GM12878 (cell line): Measurements from ENCODE around the gene CD53. TPM values are rescaled to one million over a fixed set of nuclear protein-coding genes. Genes with fewer than 3 reads are reported as not detected.

Source experiments
- ATAC-seq: fragments of 200-7000 bp; cut with Tn5 transposase; 3 replicates; pipeline ENCODE4 v1.9.1; 2020; ENCODE audit warnings: mild to moderate bottlenecking, moderate library complexity
- BruUV-seq: library from RNA; stranded (reverse); fragments of 400-500 nt; replicated peaks from 2 replicates; lab custom pipeline; 2021; lab: Mats Ljungman, UMichigan
- CTCF ChIA-PET: fragments of 300-600 bp; sonication (Branson Sonifier 250); formaldehyde crosslinking; extraction: SDS; loops from one replicate; lab custom pipeline; 2021; ENCODE audit warnings: inconsistent platforms; lab: Yijun Ruan, JAX
- POLR2A ChIA-PET: fragments of 350-600 bp; formaldehyde crosslinking; extraction: SDS; loops from one replicate; lab custom pipeline; 2021; ENCODE audit warnings: inconsistent platforms; lab: Charles Lee
- RAD21 ChIA-PET: fragments of 300-600 bp; sonication (Branson Sonifier 250); formaldehyde crosslinking; loops from one replicate; lab custom pipeline; 2023; ENCODE audit warnings: antibody characterized with exemption; ENCODE audit not compliant: unreplicated experiment; lab: Charles Lee
- SMC1A ChIA-PET: fragments of 300-600 bp; sonication (Branson Sonifier 250); formaldehyde crosslinking; loops from one replicate; lab custom pipeline; 2023; ENCODE audit not compliant: unreplicated experiment, uncharacterized antibody; lab: Charles Lee
- DNase-seq: peaks from one replicate; pipeline ENCODE4 v3.0.0-alpha.2; 2011; ENCODE audit warnings: low read depth, low spot score
- FAIRE-seq: peaks from 3 replicates; lab custom pipeline; 2011; peaks lifted over from hg19 to GRCh38; lab: Jason Lieb, UNC
- H2AFZ ChIP-seq: 2 replicates; pipeline ENCODE4 v1.6.0; 2011; ENCODE audit warnings: low read depth, low read length, control low read depth; ENCODE audit not compliant: control insufficient read depth
- H3K27ac ChIP-seq: 2 replicates; pipeline ENCODE4 v1.5.1; 2011; ENCODE audit warnings: control low read depth; ENCODE audit not compliant: control insufficient read depth, insufficient read depth
- H3K27me3 ChIP-seq, 2 experiments: replicated peaks in 1 of 2; 2 replicates each; pipeline versions ENCODE4 v1.6.0 to v1.6.1; 2011; ENCODE audit warnings: low read length in 1 of 2; ENCODE audit not compliant: control insufficient read depth in 2 of 2, insufficient read depth in 2 of 2
- H3K36me3 ChIP-seq, 2 experiments: 2 replicates each; pipeline ENCODE4 v1.5.1; 2011; ENCODE audit warnings: low read length in 1 of 2; ENCODE audit not compliant: control insufficient read depth in 2 of 2, insufficient read depth in 2 of 2
- H3K4me1 ChIP-seq: 2 replicates; pipeline ENCODE4 v1.6.1; 2011; ENCODE audit warnings: mild to moderate bottlenecking, low read length, moderate library complexity, mixed read lengths; ENCODE audit not compliant: control insufficient read depth, insufficient read depth
- H3K4me2 ChIP-seq: 2 replicates; pipeline ENCODE4 v1.6.0; 2011; ENCODE audit warnings: control low read depth; ENCODE audit not compliant: control insufficient read depth, insufficient read depth
- H3K4me3 ChIP-seq: fragments of 200-600 bp; sonication (generic); 2 replicates; pipeline ENCODE4 v1.5.1; 2016
- H3K79me2 ChIP-seq: 2 replicates; pipeline ENCODE4 v1.6.0; 2011; ENCODE audit warnings: low read length; ENCODE audit not compliant: control insufficient read depth, insufficient read depth
- H3K9ac ChIP-seq: 2 replicates; pipeline ENCODE4 v1.8.0; 2011; ENCODE audit warnings: low read length, control low read depth, mixed read lengths; ENCODE audit not compliant: control insufficient read depth, insufficient read depth
- H3K9me3 ChIP-seq: replicated peaks from 3 replicates; pipeline ENCODE4 v1.5.1; 2011; ENCODE audit warnings: mild to moderate bottlenecking, low read length; ENCODE audit not compliant: control insufficient read depth, insufficient read depth
- H4K20me1 ChIP-seq: 2 replicates; pipeline ENCODE4 v1.6.0; 2011; ENCODE audit not compliant: control insufficient read depth, insufficient read depth
- BHLHE40 ChIP-seq, 2 experiments: fragments of 450-650 bp in 1 of 2; IDR thresholded peaks; 2 replicates each; pipeline ENCODE4 v1.6.1; 2011 to 2017; ENCODE audit warnings: low read depth in 2 of 2, borderline replicate concordance in 1 of 2, improper control_type of control experiment in 1 of 2, low read length in 1 of 2, mild to moderate bottlenecking in 1 of 2
- DPF2 ChIP-seq: fragments of 450-650 bp; IDR thresholded peaks from 2 replicates; pipeline ENCODE4 v1.6.1; 2017; ENCODE audit warnings: mild to moderate bottlenecking
- E4F1 ChIP-seq: fragments of 450-650 bp; IDR thresholded peaks from 2 replicates; pipeline ENCODE4 v1.6.1; 2018; ENCODE audit warnings: borderline replicate concordance, mild to moderate bottlenecking; ENCODE audit not compliant: partially characterized antibody
- FOS ChIP-seq: IDR thresholded peaks from 3 replicates; pipeline ENCODE4 v1.6.1; 2011; ENCODE audit warnings: borderline replicate concordance; ENCODE audit not compliant: insufficient read length; ENCODE audit errors: extremely low read depth
- FOXK2 ChIP-seq: fragments of 450-650 bp; IDR thresholded peaks from 2 replicates; pipeline ENCODE4 v1.6.1; 2017; ENCODE audit warnings: mild to moderate bottlenecking, moderate library complexity
- IRF4 ChIP-seq: IDR thresholded peaks from 2 replicates; pipeline ENCODE4 v1.6.1; 2011; ENCODE audit warnings: low read depth, low read length
- JUND ChIP-seq: IDR thresholded peaks from 2 replicates; pipeline ENCODE4 v1.6.1; 2012; ENCODE audit warnings: low read depth, mild to moderate bottlenecking, low read length, improper control_type of control experiment, moderate library complexity
- LARP7 ChIP-seq: fragments of 450-650 bp; IDR thresholded peaks from 2 replicates; pipeline ENCODE4 v1.6.1; 2017; ENCODE audit warnings: mild to moderate bottlenecking
- NFIC ChIP-seq: IDR thresholded peaks from 2 replicates; pipeline ENCODE4 v1.6.1; 2012; ENCODE audit warnings: low read depth, mild to moderate bottlenecking, inconsistent platforms, low read length, moderate library complexity
- PML ChIP-seq: IDR thresholded peaks from 2 replicates; pipeline ENCODE4 v1.6.1; 2012; ENCODE audit warnings: low read length, inconsistent platforms
- RFX5 ChIP-seq: IDR thresholded peaks from 2 replicates; pipeline ENCODE4 v1.6.1; 2011; ENCODE audit warnings: low read depth, low read length, improper control_type of control experiment
- SMARCA5 ChIP-seq: fragments of 450-650 bp; IDR thresholded peaks from 2 replicates; pipeline ENCODE4 v1.6.1; 2017; ENCODE audit warnings: mild to moderate bottlenecking
- SMC3 ChIP-seq: IDR thresholded peaks from 2 replicates; pipeline ENCODE4 v1.6.1; 2011; ENCODE audit warnings: low read length, improper control_type of control experiment, borderline replicate concordance
- STAT1 ChIP-seq: fragments of 450-650 bp; conservative IDR thresholded peaks from 2 replicates; pipeline ENCODE4 v1.6.1; 2014; ENCODE audit warnings: antibody characterized with exemption, mild to moderate bottlenecking
- TBL1XR1 ChIP-seq: IDR thresholded peaks from 2 replicates; pipeline ENCODE4 v1.6.1; 2012; ENCODE audit warnings: low read depth, low read length, improper control_type of control experiment
- TCF12 ChIP-seq: IDR thresholded peaks from 2 replicates; pipeline ENCODE4 v1.6.1; 2011; ENCODE audit warnings: low read depth, mild to moderate bottlenecking, low read length
- WRNIP1 ChIP-seq: IDR thresholded peaks from 2 replicates; pipeline ENCODE4 v1.6.1; 2011; ENCODE audit warnings: low read depth, low read length, improper control_type of control experiment, borderline replicate concordance
- YY1 ChIP-seq: IDR thresholded peaks from 2 replicates; pipeline ENCODE4 v1.6.1; 2011; ENCODE audit warnings: low read depth, mild to moderate bottlenecking, low read length
- ZNF217 ChIP-seq: fragments of 450-650 bp; IDR thresholded peaks from 2 replicates; pipeline ENCODE4 v1.6.1; 2017; ENCODE audit warnings: antibody characterized with exemption, mild to moderate bottlenecking
- ZNF24 ChIP-seq: fragments of 450-650 bp; IDR thresholded peaks from 2 replicates; pipeline ENCODE4 v1.6.1; 2017; ENCODE audit warnings: antibody characterized with exemption, mild to moderate bottlenecking
- WGBS: methylation state at CpG from one replicate; pipeline ENCODE4 v1.1.6; 2016; ENCODE audit warnings: low lambda C conversion rate; ENCODE audit not compliant: insufficient replicate concordance, insufficient coverage; ENCODE audit errors: missing lambda C conversion rate; 5-methylcytosine and 5-hydroxymethylcytosine counted together
- in situ Hi-C: fragments of 300-500 bp; cut with MboI; formaldehyde crosslinking; loops from 9 replicates; pipeline ENCODE4 v1.14.3; 2018; ENCODE audit warnings: mixed read lengths
- intact Hi-C: fragments of 100-400 bp; cut with micrococcal nuclease; formaldehyde crosslinking; loops from one replicate; pipeline ENCODE4 v1.14.2; 2022; ENCODE audit not compliant: unreplicated experiment
- polyA plus RNA-seq, 11 experiments: library from polyadenylated mRNA; depleted of rRNA in 4 of 11; unstranded in 6 of 11; stranded (reverse) in 5 of 11; fragments of >200 nt; fragmentation: Nextera tagmentation in 4 of 11; fragmentation: Illumina TruSeq in 1 of 11; extraction: Ambion mirVana in 4 of 11; extraction: Trizol in 1 of 11; gene quantifications; 1 replicate in 1 of 11; 2 replicates in 10 of 11; pipeline versions ENCODE4 v1.2.1 to v1.2.3, GENCODE V29; 2011 to 2016; ENCODE audit warnings: inconsistent platforms in 2 of 11, missing spikeins in 2 of 11, low read depth in 1 of 11
- total RNA-seq, 4 experiments: library from RNA; depleted of rRNA in 3 of 4; stranded (reverse); fragments of >200 nt in 3 of 4; fragmentation: Illumina TruSeq in 1 of 4; extraction: Trizol in 1 of 4; gene quantifications; 2 replicates each; pipeline versions ENCODE4 v1.2.1 to v1.2.3, GENCODE V29; 2013 to 2021
- TF ChIP-seq, protein P1 (sequence below): fragments of 450-650 bp; IDR thresholded peaks from 2 replicates; pipeline ENCODE4 v1.6.1; 2017; ENCODE audit warnings: low read depth, mild to moderate bottlenecking, moderate library complexity

The CD53 gene
- total and polyA plus RNA-seq, 10 of the 15 experiments (the other 5 are each of a cell fraction or from before 2014, with no cell fraction given) = 350 to 1,389 (median 538) TPM

- Histone ChIP-seq H3K4me2 (peak overlapping the region; percentile 77), H3K4me1 (peaks cover 11% of the 10 kb centered on the region), H3K9ac (peak overlapping the region; percentile 89), H2AFZ (no peak overlapping the region), H3K27ac (peak overlapping the region; percentile 98), H3K4me3 (peak overlapping the region; percentile 88), H3K79me2 (peaks cover 99% of the 10 kb centered on the region), H3K9me3 (no peaks in the 10 kb centered on the region), H3K27me3 (no peaks in the 10 kb centered on the region), H4K20me1 (no peaks in the 10 kb centered on the region; the same call in 1 of the 2 replicates), H3K36me3 (peaks cover 0 to 22% of the 10 kb centered on the region in 2 experiments; a peak in 2 of 4 replicates)
- DNase-seq (peak; percentile 73), ATAC-seq (peak; percentile 70), FAIRE-seq (no peak)
- POLR2A ChIA-PET = interaction anchor here (0.5 to 1.0 kb wide), 4 partner anchors 13 to 325 kb away, joined by 3 to 4 read pairs (median 3); partner anchors contain the start of gene DENND2D
- in situ Hi-C loops (loop anchor here (5.0 kb wide), 1 partner anchor 877 kb away; no protein-coding TSS in a partner anchor), intact Hi-C loops (loop anchor here (2.0 to 10.0 kb wide), 3 partner anchors 88 to 270 kb away; partner anchors contain the start of genes CEPT1, DRAM2 and LRIF1)
- BruUV-seq = no TSS peak
- WGBS = 0% methylated on average over 3 of the region's 3 CpGs
- SMC1A ChIA-PET = interaction anchor here (1.0 to 2.4 kb wide), 7 partner anchors 13 to 344 kb away, joined by 3 to 10 read pairs (median 3); no protein-coding TSS in a partner anchor
- RAD21 ChIA-PET = interaction anchor here (0.8 to 1.1 kb wide), 3 partner anchors 117 to 328 kb away, joined by 3 read pairs; no protein-coding TSS in a partner anchor
- CTCF ChIA-PET = interaction anchor here (0.7 to 1.2 kb wide), 2 partner anchors 45 to 256 kb away, joined by 3 read pairs; no protein-coding TSS in a partner anchor
- TF ChIP-seq YY1 (peak; percentile 70), DPF2 (0 out of 2 replicates have a peak, but pooled peaks have one; percentile 32), TCF12 (peak; percentile 49; the same call in 1 of the 2 replicates), IRF4 (0 out of 2 replicates have a peak, but pooled peaks have one; percentile 49), WRNIP1 (peak; percentile 76; the same call in 1 of the 2 replicates), JUND (no peak; the same call in 1 of the 2 replicates), BHLHE40 (IDR thresholded peaks at IDR 0.05; ENCODE audit: borderline replicate concordance in 1 of 2, low read depth in 2 of 2, low read length in 1 of 2) (peak in 1 of 2 experiments; percentile 7; a peak in 1 of 4 replicates), NFIC (no peak; the same call in 1 of the 2 replicates), ZNF24 (peak; percentile 92), PML (0 out of 2 replicates have a peak, but pooled peaks have one; percentile 12), SMC3 (no peak), TBL1XR1 (0 out of 2 replicates have a peak, but pooled peaks have one; percentile 57), FOS (no peak), SMARCA5 (0 out of 2 replicates have a peak, but pooled peaks have one; percentile 57), E4F1 (no peak), FOXK2 (no peak), LARP7 (0 out of 2 replicates have a peak, but pooled peaks have one; percentile 46), STAT1 (0 out of 2 replicates have a peak, but pooled peaks have one; percentile 58), RFX5 (no peak), ZNF217 (no peak)
- TF ChIP-seq, protein P1, sequence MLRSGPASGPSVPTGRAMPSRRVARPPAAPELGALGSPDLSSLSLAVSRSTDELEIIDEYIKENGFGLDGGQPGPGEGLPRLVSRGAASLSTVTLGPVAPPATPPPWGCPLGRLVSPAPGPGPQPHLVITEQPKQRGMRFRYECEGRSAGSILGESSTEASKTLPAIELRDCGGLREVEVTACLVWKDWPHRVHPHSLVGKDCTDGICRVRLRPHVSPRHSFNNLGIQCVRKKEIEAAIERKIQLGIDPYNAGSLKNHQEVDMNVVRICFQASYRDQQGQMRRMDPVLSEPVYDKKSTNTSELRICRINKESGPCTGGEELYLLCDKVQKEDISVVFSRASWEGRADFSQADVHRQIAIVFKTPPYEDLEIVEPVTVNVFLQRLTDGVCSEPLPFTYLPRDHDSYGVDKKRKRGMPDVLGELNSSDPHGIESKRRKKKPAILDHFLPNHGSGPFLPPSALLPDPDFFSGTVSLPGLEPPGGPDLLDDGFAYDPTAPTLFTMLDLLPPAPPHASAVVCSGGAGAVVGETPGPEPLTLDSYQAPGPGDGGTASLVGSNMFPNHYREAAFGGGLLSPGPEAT = peak; percentile 30; the same call in 1 of the 2 replicates
Observed at GRCh38 chr1:110875216-110875731, 2.3 kb downstream of the CD53 start.
